ENCODE results near the gene ERG28. TPM values are rescaled to one million over a fixed set of nuclear protein-coding genes. Genes with fewer than 3 reads are reported as not detected.

Gene ERG28
- 29.1 and 29.4 TPM in 2 replicates for total RNA-seq (2021)
- long read RNA-seq, transcript ERG28-201 (5 exons, 2,633 nt): major isoform, 198 of 214 reads
- long read RNA-seq, partial matches to known transcripts: 3 of 214 reads
- long read RNA-seq, other reads (novel, unspliced or antisense): 13 of 214 reads

GRCh38 chr14:75660630-75661498 lies at the start of gene ERG28, which contains the start of gene TTLL5:
ERG28 (minus strand) TSS chr14:75660876; CDS start chr14:75657502, 3,374 bp downstream.
TTLL5 (plus strand) TSS chr14:75661246; CDS start chr14:75663150, 1,904 bp downstream.
- H3K4ac ChIP-seq (ENCODE audit: low read depth, low read length): no peak within 1 kb of the TSS

More at GRCh38 chr14:75660630-75661498, at the start of gene ERG28, which contains the start of gene TTLL5:
- Histone ChIP-seq H3K18ac (ENCODE audit: insufficient read length, low read depth, low read length) (no peak within 1 kb of the TSS), H2AK5ac (ENCODE audit: insufficient read length, low read length) (no peak within 1 kb of the TSS), H2BK120ac (ENCODE audit: low read depth, low read length, poor library complexity, severe bottlenecking) (no peak within 1 kb of the TSS), H3K4me2 (ENCODE audit: insufficient read depth, insufficient read length, low read length) (peak within 1 kb of the TSS; percentile 77), H3K23me2 (ENCODE audit: insufficient read length, low read depth, low read length, poor library complexity, severe bottlenecking) (peaks cover 4% of the 10 kb centered on the region), H3K56ac (ENCODE audit: insufficient read length, low read depth, low read length) (no peak within 1 kb of the TSS), H2BK12ac (ENCODE audit: insufficient read length, low read depth, low read length) (no peak within 1 kb of the TSS), H3K4me1 (ENCODE audit: insufficient read depth, low read length) (no peaks in the 10 kb centered on the region), H3K14ac (ENCODE audit: insufficient read depth, low read length) (0 out of 2 replicates have a peak within 1 kb of the TSS, but pooled peaks have one; percentile 4), H3K79me2 (ENCODE audit: insufficient read depth, low read length) (peaks cover 4% of the 10 kb centered on the region; the same call in 1 of the 2 replicates), H3K9ac (ENCODE audit: extremely low read depth, insufficient read length, low read length) (peak within 1 kb of the TSS; percentile 57), H4K8ac (replicated peaks; ENCODE audit: insufficient read length, low read depth, low read length) (no peak within 1 kb of the TSS), H2BK5ac (ENCODE audit: insufficient read length, low read length) (no peak within 1 kb of the TSS), H4K91ac (ENCODE audit: insufficient read length, low read depth, low read length) (no peak within 1 kb of the TSS), H2AFZ (ENCODE audit: low read length) (no peak within 1 kb of the TSS), H2BK20ac (ENCODE audit: low read depth, low read length, poor library complexity, severe bottlenecking) (no peak within 1 kb of the TSS), H4K20me1 (ENCODE audit: control insufficient read depth, insufficient read depth, insufficient read length) (no peaks in the 10 kb centered on the region), H3K27me3 (ENCODE audit: insufficient read depth, low read length) (no peaks in the 10 kb centered on the region), H3K23ac (ENCODE audit: insufficient read length, low read depth, low read length) (no peak within 1 kb of the TSS), H3K79me1 (ENCODE audit: insufficient read depth, low read depth, low read length, poor library complexity, severe bottlenecking) (no peaks in the 10 kb centered on the region), H3K27ac (ENCODE audit: insufficient read length, low read depth, low read length) (peak within 1 kb of the TSS; percentile 28), H3K9me3 (ENCODE audit: control insufficient read depth, low read depth, low read length) (no peaks in the 10 kb centered on the region), H2BK15ac (ENCODE audit: low read depth, low read length) (no peak within 1 kb of the TSS), H4K5ac (ENCODE audit: insufficient read length, low read depth, low read length) (no peak within 1 kb of the TSS), H3T11ph (ENCODE audit: low read length) (no peak within 1 kb of the TSS)
- Mint-ChIP-seq H3K27me3 (ENCODE audit: low read depth) (no peaks in the 10 kb centered on the region; the same call in 1 of the 2 replicates), H3K9me3 (no peaks in the 10 kb centered on the region), H3K27ac (peak within 1 kb of the TSS; percentile 80 to 98 (median 97)), H3K4me1 (peaks cover 5 to 17% of the 10 kb centered on the region in 2 experiments), H3K4me3 (peak within 1 kb of the TSS; percentile 93), H3K36me3 (ENCODE audit: insufficient read depth in 1 of 3, low read depth in 3 of 3) (peaks cover 13 to 24% (median 24%) of the 10 kb centered on the region in 3 experiments; a peak in 5 of 7 replicates)
- no CpG with 5 or more reads among the region's 60 CpGs for WGBS (ENCODE audit: extremely low coverage, insufficient read length, low lambda C conversion rate)
- DNase-seq: peak; percentile 98
- TF ChIP-seq, protein P1, sequence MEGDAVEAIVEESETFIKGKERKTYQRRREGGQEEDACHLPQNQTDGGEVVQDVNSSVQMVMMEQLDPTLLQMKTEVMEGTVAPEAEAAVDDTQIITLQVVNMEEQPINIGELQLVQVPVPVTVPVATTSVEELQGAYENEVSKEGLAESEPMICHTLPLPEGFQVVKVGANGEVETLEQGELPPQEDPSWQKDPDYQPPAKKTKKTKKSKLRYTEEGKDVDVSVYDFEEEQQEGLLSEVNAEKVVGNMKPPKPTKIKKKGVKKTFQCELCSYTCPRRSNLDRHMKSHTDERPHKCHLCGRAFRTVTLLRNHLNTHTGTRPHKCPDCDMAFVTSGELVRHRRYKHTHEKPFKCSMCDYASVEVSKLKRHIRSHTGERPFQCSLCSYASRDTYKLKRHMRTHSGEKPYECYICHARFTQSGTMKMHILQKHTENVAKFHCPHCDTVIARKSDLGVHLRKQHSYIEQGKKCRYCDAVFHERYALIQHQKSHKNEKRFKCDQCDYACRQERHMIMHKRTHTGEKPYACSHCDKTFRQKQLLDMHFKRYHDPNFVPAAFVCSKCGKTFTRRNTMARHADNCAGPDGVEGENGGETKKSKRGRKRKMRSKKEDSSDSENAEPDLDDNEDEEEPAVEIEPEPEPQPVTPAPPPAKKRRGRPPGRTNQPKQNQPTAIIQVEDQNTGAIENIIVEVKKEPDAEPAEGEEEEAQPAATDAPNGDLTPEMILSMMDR (conservative IDR thresholded peaks at IDR 0.05): no peak
